Cortex of kidney (tissue), 1 donor: Measurements from ENCODE around the gene EPAS1.

Source experiments
- DNase-seq: peaks from one replicate; lab custom pipeline; 2025; lab: John Stamatoyannopoulos, UW

Gene EPAS1

DNA sequence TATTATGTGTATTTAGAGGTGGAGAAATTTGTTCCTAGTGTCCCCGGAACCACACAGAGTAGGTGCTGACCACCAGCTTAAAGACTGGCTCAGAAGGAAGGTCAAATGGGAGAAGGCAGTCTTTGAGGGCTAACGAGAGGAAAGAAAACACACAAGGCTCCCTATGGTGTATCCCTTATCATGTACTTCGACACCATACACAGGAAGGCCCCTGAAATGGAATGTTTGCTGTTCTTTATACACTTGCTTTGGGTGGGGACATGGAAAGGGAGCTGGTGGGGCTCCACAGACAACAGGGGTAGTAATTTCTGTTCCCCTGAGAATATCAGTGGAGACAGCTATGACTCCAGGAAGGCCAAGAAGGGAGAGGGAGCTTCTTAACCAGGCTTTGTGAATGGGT, 6.0 kb downstream of the EPAS1 start:
- DNase-seq, result no peak

DNA sequence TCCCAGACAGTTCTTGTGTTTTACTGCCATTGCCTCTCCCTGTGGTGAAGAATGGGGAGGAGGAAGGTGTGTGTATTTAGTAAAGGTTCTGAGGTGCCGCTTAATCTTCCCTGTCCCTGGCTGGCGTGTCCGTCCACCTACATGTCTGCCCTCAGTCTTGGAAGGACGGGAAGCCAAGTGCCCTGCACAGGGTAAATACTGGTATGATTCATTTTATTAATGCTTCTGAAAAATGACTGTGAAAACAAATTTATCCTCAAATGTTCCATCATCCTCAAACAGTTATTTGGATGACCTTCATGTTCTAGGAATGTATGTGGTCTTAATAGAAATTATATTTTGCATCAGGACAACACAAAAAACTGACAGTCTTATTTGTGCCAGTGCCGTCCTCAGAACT, 6.6 kb downstream of the EPAS1 start:
- DNase-seq, result no peak

GRCh38 chr2:46304635-46305034, 7.4 kb downstream of the EPAS1 start:
- DNase-seq, result no peak

GRCh38 chr2:46305187-46305586, 8.0 kb downstream of the EPAS1 start:
- DNase-seq, result no peak

GRCh38 chr2:46305767-46306166, 8.6 kb downstream of the EPAS1 start:
- no peak for DNase-seq

DNA sequence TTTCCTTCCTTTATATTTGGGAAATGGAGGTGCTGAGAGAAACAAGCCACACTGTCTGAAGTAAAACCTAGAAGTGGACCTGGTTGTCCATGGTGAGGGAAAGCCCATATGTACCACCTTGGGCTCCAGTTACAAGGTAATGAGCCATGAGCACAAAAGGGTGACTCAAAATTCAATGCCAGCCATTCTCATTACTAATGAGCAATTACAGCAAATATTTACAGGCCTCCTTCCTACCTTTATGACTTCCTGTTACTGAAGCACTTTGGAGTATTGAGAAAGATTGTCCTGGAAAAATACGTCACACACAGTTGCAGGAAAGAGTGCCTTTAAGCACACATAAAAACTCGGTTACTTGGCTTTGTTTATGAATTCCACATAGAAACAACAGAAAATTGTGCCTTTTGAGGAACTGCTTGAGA, 9.1 kb downstream of the EPAS1 start:
- no peak for DNase-seq

DNA sequence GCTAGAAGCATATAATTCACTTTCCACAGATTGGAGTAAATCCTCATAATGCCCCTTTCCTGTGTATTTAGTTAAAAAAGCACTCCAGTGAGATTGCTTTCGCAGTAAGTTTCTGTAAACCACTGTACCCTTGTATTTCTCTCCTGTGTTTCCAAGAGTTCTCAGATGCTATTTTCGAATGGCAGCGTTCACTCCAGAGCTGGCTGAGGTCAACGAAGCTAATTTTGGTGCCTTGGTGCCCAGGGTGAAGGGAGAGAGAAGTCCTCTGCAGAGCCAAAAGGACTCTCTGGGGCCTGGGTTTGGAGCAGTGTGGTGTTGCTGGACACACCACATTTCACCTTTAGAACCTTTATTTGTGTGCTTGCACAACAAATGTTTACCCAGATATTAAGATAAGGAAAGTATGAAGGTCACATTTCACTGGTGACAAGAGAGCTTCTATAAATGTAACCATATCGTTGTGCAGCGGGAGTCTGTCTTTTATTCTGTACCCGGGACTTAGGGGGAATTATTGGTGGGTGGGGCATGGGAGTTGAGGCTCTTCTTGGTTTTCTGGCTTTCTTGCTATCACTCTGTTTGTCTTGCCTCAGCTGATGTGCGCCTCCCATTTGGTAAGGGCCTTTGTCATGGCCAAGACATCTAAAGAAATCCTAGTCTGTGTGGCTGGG, 9.9 kb downstream of the EPAS1 start:
- DNase-seq, result no peak

GRCh38 chr2:46308081-46308480, 10.9 kb downstream of the EPAS1 start:
- DNase-seq, result no peak

DNA sequence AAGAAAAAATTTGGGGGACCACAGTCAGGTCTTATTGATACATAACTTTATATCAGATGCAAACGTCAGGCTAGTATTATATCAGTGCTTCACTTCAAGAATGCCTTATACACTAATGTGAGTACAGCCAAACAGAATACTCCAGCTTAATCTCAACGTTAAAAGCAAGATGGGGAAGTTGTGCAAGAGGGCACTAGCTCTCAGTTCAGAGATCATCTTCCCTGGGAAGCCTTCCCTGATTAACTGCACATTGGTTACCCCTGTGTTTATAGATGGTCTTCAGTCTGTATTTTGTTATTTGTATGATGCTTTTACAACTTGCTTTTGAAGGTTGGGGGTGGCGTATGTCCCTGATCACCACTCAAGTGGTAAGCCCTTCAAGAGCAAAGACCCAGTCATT, 11.4 kb downstream of the EPAS1 start:
- DNase-seq, result no peak

- DNase-seq, result no peak
Measured at GRCh38 chr2:46309052-46309953, 12.1 kb downstream of the EPAS1 start.

GRCh38 chr2:46310446-46310845, 13.2 kb downstream of the EPAS1 start:
- DNase-seq, result no peak

GRCh38 chr2:46311651-46312223, 14.5 kb downstream of the EPAS1 start:
- no peak for DNase-seq

DNA sequence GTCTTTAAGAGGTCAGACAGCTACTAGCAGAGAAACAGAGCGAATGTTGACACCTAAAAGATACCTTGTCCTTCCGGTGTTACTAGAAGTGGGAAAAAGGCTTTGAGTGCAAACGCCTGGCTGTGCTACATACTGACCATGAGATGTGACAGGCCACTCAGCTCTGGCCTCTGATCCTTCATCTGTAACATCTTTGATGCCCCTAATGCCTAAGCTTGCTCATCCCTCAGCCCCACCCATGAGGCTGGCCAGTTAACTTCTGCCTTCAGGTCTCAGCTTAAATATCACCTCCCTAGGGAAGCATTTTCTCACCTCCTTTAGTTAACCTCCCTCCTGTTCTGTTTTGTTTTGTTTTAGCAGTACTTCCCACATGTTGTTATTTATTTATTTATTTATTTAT, 15.9 kb downstream of the EPAS1 start:
- no peak for DNase-seq

GRCh38 chr2:46314065-46314835, 17.0 kb downstream of the EPAS1 start:
- DNase-seq, result no peak

- DNase-seq, result no peak
Measured at GRCh38 chr2:46315103-46315890, 18.1 kb downstream of the EPAS1 start.

DNA sequence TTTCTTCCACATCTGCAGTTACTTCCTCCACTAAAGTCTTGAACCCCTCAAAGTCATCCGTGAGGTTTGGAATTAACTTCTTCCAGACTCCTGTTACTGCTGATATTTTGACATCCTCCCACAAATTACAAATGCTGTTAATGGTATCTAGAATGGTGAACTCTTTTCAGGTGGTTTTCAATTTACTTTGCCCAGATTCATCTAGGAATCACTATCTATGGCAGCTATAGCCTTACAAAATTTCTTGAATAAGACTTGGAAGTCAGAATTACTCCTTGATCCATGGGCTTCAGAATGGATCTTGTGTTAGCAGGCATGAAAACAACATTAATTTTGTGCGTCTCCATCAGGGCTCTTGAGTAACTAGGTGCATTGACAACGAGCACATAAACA, 19.9 kb downstream of the EPAS1 start:
- no peak for DNase-seq

- DNase-seq, result no peak
Measured at GRCh38 chr2:46318579-46319460, 21.6 kb downstream of the EPAS1 start.

GRCh38 chr2:46319711-46320110, 22.5 kb downstream of the EPAS1 start:
- no peak for DNase-seq

DNA sequence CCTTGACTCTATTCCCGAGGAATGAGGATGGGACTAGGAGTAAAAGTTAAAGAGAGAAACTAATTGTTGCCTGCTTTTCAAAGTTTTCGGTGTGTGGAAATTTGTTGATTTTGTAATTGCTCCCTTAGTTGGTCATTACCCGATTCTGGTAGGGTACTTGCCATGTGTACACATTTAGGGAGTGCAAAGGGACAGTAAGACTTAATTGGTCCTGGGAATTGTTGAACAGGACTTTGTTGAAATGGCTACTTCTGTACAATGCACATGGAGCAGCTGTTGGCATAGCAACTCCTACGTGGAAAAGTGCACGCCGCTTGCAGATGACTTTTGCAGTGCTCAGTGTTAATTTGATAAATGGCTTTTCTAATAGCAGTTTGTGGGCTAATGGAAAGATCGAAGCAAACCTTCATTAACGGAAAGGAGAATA, 22.9 kb downstream of the EPAS1 start:
- no peak for DNase-seq

GRCh38 chr2:46323730-46324129, 26.5 kb downstream of the EPAS1 start:
- no peak for DNase-seq
